ENCODE results near the gene TNFAIP8L2. TPM values are rescaled to one million over a fixed set of nuclear protein-coding genes. Genes with fewer than 3 reads are reported as not detected.

TNFAIP8L2 gene
- total RNA-seq, 1 experiment from 2014 or later: not detected

GRCh38 chr1:151131701-151132334 is 24.6 kb upstream of the TNFAIP8L2 start (continued):
- no peak for TF ChIP-seq REST (IDR thresholded peaks at IDR 0.05; ENCODE audit: low read depth)

GRCh38 chr1:151132335-151133017 is 24.0 kb upstream of the TNFAIP8L2 start:
- ChIA-PET CTCF (no interaction called here), POLR2A (no interaction called here), RAD21 (ENCODE audit: low non-redundant PET in 1 of 2, low total read pairs in 2 of 2, uncharacterized antibody in 2 of 2, unreplicated experiment in 2 of 2) (no interaction called here)
- Histone ChIP-seq H3K4me1 (ENCODE audit: control insufficient read depth in 1 of 2, insufficient read depth in 2 of 2, low read length in 2 of 2) (no peaks in the 10 kb centered on the region), H3K4me3 (replicated peaks in 1 of 2; ENCODE audit: low read depth in 1 of 2, low read length in 2 of 2) (no peak overlapping the region), H2AFZ (ENCODE audit: low read depth, low read length, poor library complexity, severe bottlenecking) (no peak overlapping the region), H3K9me3 (ENCODE audit: control insufficient read depth in 1 of 2, insufficient read depth in 1 of 2, low read depth in 1 of 2, low read length in 2 of 2) (no peaks in the 10 kb centered on the region), H3K79me2 (ENCODE audit: insufficient read depth, low read length) (no peaks in the 10 kb centered on the region), H3K27me3 (ENCODE audit: insufficient read depth, low read length) (no peaks in the 10 kb centered on the region), H3K27ac (ENCODE audit: low read depth, low read length) (no peak overlapping the region), H3K4me2 (ENCODE audit: low read length) (no peak overlapping the region), H3K36me3 (ENCODE audit: control insufficient read depth in 1 of 2, insufficient read depth in 2 of 2, low read length in 2 of 2) (no peaks in the 10 kb centered on the region), H3K9me2 (ENCODE audit: insufficient read depth) (no peaks in the 10 kb centered on the region), H3K9ac (ENCODE audit: low read length) (no peak overlapping the region), H4K20me1 (ENCODE audit: insufficient read depth) (no peaks in the 10 kb centered on the region)
- TF ChIP-seq CTCF (IDR thresholded peaks at IDR 0.05 in 2 of 3, conservative IDR thresholded peaks at IDR 0.05 in 1 of 3; ENCODE audit: borderline replicate concordance in 1 of 3, insufficient read depth in 1 of 3, low read depth in 2 of 3, low read length in 2 of 3) (no peak), CEBPB (IDR thresholded peaks at IDR 0.05; ENCODE audit: low read depth) (no peak), ZFX (IDR thresholded peaks at IDR 0.05) (no peak), POLR2AphosphoS5 (IDR thresholded peaks at IDR 0.05; ENCODE audit: low read depth, low read length) (no peak), JUND (IDR thresholded peaks at IDR 0.05) (no peak), EZH2 (IDR thresholded peaks at IDR 0.05) (no peak), ZBTB33 (IDR thresholded peaks at IDR 0.05; ENCODE audit: extremely low read depth, insufficient replicate concordance, low read length) (no peak), SP1 (IDR thresholded peaks at IDR 0.05; ENCODE audit: low read depth) (no peak), ZNF274 (IDR thresholded peaks at IDR 0.05; ENCODE audit: low read depth, low read length) (no peak), ATF3 (IDR thresholded peaks at IDR 0.05) (no peak), SRF (IDR thresholded peaks at IDR 0.05; ENCODE audit: low read depth) (no peak), FOSL1 (IDR thresholded peaks at IDR 0.05; ENCODE audit: low read depth) (no peak), SIN3A (IDR thresholded peaks at IDR 0.05; ENCODE audit: low read depth) (no peak)
- intact Hi-C loops (cut with micrococcal nuclease): no loop called here
- no TSS peak for BruUV-seq (replicated peaks)
- ATAC-seq: no peak
- no peak for DNase-seq (ENCODE audit: low read depth, low spot score)
